Jurkat, Clone E6-1 (cell line): ENCODE data around the gene MAP2K3.
"Not testable (repeated sequence)": the region's sequence is repeated elsewhere in the genome, so short reads cannot be mapped to it uniquely, and the experiment has no call there.

ENCODE experiments used
- DNase-seq: peaks from one replicate; pipeline ENCODE4 v3.0.0-alpha.2; 2011; ENCODE audit warnings: low read depth, low spot score
- H3K4me3 ChIP-seq: 2 replicates; pipeline ENCODE4 v1.5.1; 2011; ENCODE audit warnings: mild to moderate bottlenecking, low read length, control low read depth, moderate library complexity

The MAP2K3 gene

DNA sequence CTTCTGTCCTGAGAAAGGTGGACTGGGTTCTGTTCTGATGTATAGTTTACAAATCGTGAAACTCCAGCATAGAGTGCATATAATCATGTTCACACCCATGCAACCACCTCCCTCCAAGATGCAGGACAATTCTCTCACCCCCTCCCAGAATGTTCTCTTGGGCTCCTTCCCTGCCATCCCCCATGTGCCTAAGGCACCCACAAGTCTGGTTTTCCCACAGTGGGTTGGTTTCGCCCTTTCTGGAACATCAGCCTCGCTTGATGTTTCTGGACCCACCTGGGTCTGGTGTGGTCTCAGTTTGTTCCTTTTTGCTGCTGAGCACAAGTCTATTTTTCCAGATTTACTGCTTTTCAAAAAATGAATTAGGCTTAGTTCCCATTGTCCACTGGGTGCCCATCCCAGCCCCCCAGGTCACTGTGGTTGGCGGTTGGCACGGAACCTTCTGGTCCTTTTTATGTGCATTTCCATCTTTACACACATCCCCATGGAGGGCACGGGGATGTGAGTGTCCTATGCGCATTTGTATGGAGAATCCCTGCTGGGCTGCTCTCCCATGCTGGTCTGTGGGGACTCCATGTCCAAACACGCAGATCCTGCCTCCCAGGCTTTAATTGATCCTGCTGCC is 19.0 kb downstream of the MAP2K3 start:
- no peak for DNase-seq
- H3K4me3 ChIP-seq, result no peak overlapping the region

GRCh38 chr17:21304091-21304490 is 19.6 kb downstream of the MAP2K3 start:
- no peak overlapping the region for H3K4me3 ChIP-seq
- no peak for DNase-seq

- not testable (repeated sequence) for DNase-seq
These were observed 20.1 kb downstream of the MAP2K3 start for GRCh38 chr17:21304551-21305151.

DNA sequence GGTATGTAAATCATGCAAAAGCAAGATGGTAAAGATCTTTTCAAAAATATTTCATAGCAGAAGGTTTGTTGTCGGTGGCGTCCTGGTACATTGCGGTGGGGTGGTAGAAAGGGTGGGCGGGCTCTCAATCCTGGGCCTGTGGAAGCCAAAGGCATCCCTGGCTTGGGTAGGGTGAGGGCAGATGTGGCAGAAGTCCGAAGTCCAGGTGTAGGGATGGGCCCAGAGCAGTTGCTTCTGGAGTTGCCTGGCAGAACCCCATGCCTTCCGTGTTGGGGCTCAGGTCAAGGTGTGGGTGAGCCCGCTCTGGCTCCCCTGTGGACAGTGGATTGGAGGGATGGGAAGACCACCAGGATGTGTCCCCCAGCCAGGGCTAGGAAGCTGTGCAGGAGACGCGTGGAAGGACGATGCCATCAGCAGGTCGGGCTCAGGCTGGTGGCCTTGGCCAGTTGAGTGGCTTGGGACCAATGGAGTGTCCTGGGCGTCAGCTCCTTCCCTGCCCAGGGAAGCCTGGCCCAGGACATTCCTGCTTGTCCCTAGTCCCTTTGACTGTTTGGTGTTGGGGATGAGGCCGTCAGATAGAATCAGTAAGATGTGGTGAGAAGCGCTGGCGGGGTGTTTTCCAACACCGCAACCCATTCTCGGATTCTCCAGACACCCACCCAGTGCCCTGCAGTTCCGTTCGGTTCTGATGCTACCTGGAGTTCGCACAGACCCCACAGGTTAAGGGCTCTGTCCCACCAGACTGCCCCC is 21.1 kb downstream of the MAP2K3 start:
- DNase-seq, H3K4me3 ChIP-seq: not testable (repeated sequence)

More at GRCh38 chr17:21304551-21305151, 20.1 kb downstream of the MAP2K3 start:
- H3K4me3 ChIP-seq, result not testable (repeated sequence)

DNA sequence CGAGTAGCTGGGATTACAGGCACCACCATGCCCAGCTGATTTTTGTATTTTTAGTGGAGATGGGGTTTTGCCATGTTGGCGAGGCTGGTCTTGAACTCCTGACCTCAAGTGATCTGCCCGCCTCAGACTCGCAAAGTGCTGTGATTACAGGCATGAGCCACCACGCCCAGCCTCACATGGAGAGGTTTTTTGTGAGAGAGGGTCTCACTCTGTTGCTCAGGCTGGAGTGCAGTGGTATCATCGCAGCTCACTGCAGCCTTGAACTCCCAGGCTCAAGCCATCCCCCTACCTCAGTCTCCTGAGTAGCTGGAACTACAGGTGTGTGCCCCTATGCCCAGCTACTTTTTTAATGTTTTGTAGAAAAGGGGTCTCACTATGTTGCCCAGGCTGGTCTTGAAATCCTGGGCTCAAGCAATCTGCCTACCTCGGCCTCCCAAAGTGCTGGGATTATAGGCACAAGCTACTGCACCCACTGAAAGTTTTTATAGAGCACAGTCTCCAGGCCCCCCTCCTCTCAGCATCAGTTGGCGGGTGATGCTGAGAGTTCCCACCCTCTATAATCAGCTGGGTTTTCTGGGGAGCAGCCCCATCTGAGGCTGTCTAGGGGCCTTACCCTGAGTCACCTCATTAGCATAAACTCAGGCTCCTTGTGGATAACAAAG is 22.2 kb downstream of the MAP2K3 start:
- not testable (repeated sequence) for DNase-seq, H3K4me3 ChIP-seq

DNA sequence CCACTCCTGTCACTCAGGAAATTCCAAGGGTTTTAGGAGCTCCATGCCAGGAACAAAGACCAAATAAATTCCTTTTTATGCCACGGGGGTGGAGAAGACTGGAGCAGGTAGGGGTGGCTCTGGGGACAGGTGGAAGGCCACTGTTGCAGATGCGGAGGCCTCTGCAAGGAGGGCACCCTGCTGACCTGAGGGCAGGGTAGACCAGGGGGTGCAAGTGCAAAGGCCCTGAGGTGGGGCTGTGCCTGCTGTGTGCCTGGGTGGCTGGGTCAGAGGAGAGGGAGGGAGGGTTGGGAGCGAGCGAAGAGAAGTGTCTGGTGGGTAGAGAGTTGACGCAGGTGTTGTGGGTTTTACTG is 22.7 kb downstream of the MAP2K3 start:
- not testable (repeated sequence) for H3K4me3 ChIP-seq, DNase-seq

GRCh38 chr17:21308931-21309381 is 24.4 kb downstream of the MAP2K3 start:
- DNase-seq, H3K4me3 ChIP-seq: not testable (repeated sequence)

DNA sequence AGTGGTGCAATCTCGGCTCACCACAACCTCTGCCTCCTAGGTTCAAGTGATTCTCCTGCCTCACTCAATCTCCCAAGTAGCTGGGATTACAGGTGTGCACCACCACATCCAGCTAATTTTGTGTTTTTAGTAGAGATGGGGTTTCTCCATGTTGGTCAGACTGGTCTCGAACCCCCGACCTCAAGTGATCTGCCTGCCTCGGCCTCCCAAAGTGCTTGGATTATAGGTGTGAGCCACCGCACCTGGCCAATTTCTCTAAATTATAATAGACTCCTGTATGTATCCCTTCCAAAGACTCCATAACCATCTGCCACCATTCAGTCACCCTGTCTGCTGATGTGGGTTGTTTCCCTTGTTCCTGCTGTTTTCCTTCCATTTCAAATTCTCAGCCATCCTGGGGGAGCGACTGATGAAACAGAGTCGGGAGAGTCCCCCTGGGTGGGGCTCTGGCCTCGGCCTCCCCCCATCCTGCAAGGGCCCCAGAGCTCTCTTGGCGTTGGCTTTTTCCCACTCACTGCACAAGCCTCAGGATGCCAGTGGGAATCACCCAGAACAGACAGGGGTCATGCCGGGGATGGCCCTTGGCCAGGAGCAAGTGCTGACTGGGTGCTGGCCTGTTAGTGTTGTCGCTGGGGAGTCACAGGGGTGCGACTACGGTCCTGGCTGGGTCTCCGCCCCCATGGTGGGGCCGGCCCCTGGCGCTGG is 25.7 kb downstream of the MAP2K3 start:
- not testable (repeated sequence) for DNase-seq, H3K4me3 ChIP-seq

DNA sequence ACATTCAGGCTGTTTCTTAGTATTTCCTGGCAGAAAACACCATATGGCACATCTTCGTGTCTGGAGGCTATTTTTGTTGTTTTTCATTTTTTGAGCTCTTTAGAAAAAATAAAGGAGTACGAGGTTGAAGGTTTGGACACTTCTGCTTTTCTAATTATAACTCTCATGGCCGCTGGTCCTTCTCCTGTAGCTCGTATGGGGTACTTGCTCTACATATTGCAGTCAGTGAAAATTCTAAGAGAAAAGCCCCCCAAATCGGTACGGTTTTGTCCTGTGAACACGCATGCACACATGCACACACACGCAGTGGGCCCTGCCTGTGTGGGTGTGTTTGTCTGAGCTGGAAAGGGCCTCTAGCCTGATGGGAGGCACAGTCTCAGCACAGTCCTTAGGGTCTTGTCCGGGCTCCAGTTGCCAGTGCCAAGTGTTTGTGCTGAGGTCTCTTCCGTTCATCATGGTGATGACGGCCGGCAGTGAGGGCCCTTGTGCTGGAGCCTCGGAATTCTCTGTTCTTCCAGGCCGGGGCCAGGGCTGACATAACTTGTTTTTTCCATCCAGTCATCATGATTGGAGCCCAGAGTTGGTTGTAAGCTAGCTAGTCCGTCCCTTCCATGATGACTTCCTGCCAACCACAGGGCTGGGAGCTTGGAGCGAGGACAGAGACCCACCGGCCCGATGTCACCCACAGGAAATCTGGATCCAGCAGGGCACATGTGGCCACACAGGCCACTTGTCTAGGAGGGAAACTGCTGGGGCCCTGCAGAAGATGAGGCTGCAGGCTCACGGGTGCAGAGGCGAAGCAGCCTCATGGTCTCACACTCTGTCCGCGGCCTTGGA is 26.5 kb downstream of the MAP2K3 start:
- not testable (repeated sequence) for H3K4me3 ChIP-seq, DNase-seq

DNA sequence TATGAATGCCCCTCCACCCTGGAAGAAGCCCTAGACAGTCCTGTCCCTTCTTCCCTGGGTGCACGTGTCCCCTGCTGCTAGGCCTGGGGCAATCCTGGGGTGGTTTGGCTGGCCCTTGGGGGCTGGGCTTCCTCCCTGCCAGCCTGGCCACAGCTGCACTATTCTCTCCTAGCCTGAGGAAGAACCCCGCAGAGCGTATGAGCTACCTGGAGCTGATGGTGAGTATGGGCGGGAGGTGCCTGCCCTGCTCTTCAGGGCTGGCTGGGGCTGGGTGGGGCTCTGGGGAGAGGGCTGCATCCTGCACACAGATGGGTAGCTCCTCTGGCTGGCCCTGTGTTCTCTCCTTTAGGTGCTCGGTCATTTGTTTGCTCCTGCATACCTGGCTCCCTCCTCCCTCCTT is 28.8 kb downstream of the MAP2K3 start:
- DNase-seq, result no peak
- no peak overlapping the region for H3K4me3 ChIP-seq

- H3K4me3 ChIP-seq, DNase-seq: not testable (repeated sequence)
These were observed 29.2 kb downstream of the MAP2K3 start for GRCh38 chr17:21313761-21314160.

DNA sequence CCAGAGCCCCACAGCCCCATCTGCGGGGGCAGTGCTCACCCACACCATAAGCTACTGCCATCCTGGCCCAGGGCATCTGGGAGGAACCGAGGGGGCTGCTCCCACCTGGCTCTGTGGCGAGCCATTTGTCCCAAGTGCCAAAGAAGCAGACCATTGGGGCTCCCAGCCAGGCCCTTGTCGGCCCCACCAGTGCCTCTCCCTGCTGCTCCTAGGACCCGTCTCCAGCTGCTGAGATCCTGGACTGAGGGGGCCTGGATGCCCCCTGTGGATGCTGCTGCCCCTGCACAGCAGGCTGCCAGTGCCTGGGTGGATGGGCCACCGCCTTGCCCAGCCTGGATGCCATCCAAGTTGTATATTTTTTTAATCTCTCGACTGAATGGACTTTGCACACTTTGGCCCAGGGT is 29.8 kb downstream of the MAP2K3 start:
- H3K4me3 ChIP-seq, DNase-seq: not testable (repeated sequence)

GRCh38 chr17:21314701-21315111 is 30.2 kb downstream of the MAP2K3 start:
- not testable (repeated sequence) for DNase-seq, H3K4me3 ChIP-seq

- not testable (repeated sequence) for DNase-seq, H3K4me3 ChIP-seq
These were observed 30.9 kb downstream of the MAP2K3 start for GRCh38 chr17:21315246-21316000.

GRCh38 chr17:21316212-21316886 is 31.8 kb downstream of the MAP2K3 start:
- DNase-seq, H3K4me3 ChIP-seq: not testable (repeated sequence)

GRCh38 chr17:21316887-21317500 is 32.5 kb downstream of the MAP2K3 start:
- DNase-seq, H3K4me3 ChIP-seq: not testable (repeated sequence)

DNA sequence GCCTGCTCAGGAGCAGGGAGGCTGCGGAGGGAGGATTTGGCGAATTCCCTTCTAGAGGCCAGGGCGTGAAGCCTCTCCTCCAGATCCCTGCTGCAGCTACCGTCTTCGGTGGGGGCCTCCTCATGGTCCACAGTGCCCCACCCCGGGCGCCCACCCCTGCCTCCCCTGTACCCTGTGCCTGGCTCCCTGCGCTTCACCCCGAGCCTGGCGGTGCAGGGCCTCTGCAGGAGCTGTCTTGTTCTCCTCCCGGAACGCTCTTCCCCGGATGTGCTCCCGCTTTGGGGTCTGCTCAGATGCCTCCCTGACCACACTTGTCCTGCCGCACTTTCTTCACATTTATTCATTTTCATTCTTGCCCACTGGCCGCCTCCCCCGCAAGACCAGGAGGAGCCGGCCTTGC is 33.3 kb downstream of the MAP2K3 start:
- H3K4me3 ChIP-seq, DNase-seq: not testable (repeated sequence)
